Right ventricle myocardium inferior (tissue), 1 donor: Measurements from ENCODE around the gene DESI2. TPM values are rescaled to one million over a fixed set of nuclear protein-coding genes. Genes with fewer than 3 reads are reported as not detected.
"Not testable (repeated sequence)": the region's sequence is repeated elsewhere in the genome, so short reads cannot be mapped to it uniquely, and the experiment has no call there.

ENCODE experiments used
- ATAC-seq: fragments of 200-7000 bp; cut with Tn5 transposase; one replicate; pipeline ENCODE4 v1.9.1; 2020; ENCODE audit warnings: mild to moderate bottlenecking, moderate library complexity
- DNase-seq: peaks from one replicate; pipeline ENCODE4 v3.0.0; 2021; ENCODE audit errors: missing footprints
- intact Hi-C: fragments of 100-400 bp; cut with DNase I; formaldehyde crosslinking; loops from one replicate; pipeline ENCODE4 v1.11.0; 2022
- total RNA-seq: library from RNA; stranded (reverse); fragmentation: NEBNext Ultra II Directional; extraction: Animal tissue kit (Norgen Biotek cat#: 25700); gene quantifications from one replicate; pipeline ENCODE4 v1.2.1, GENCODE V29; 2021
- donor health status: DM: no; HTN: yes; CAD: no; lungs with severe emphysema.

The DESI2 gene
- total RNA-seq, 1 donor from 2014 or later, result 21.2 TPM

DNA sequence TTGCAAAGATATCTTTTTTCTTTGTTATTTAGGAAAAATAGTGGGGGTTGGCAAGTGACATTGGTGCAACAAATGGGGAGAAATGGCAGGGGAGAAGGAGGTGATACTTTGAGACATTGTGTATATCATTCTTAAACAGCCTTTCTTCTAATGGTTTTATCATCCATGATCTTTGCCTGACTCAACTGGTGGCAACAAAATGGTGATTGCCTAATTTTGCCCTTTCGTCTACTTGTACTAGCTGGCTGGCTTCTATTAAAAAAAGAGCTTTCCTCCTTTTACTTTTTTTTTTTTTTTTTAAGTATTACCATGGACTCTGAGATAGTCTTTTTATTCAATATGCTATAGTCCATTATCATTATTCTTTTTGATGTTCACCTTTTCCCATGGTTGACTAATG is 27.7 kb downstream of the DESI2 start:
- intact Hi-C loops, result no loop called here
- no peak for ATAC-seq
- no peak for DNase-seq

DNA sequence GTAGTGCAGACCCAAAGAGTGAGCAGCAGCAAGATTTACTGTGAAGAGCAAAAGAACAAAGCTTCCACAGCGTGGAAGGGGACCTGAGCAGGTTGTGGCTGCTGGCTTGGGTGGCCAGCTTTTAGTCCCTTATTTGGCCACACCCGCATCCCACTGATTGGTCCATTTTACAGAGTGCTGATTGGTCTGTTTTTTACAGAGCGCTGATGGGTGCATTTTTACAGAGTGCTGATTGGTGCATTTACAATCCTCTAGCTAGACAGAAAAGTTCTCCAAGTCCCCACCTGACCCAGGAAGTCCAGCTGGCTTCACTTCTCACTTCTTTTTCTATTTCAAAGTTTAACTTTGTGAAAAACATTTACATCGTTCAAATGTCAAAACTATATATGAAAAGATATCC is 29.2 kb downstream of the DESI2 start:
- DNase-seq, ATAC-seq, intact Hi-C loops: not testable (repeated sequence)

DNA sequence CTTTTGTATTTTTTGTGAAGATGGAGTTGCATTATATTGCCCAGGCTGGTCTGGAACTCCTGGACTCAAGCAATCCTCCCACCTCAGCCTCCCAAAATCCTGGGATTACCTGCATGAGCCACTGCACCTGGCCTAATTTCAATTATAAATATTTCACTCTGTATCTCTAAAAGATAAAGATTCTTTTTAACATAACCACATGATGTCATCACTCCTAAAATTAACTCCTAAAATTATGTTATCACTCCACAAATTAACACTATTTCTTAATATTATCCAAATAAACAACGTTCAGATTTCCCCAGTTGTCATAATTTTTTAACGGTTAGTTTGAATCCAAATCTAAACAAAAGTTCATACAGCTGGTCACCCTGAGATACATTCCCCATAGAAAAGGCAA is 43.0 kb downstream of the DESI2 start:
- intact Hi-C loops, result no loop called here
- no peak for ATAC-seq

DNA sequence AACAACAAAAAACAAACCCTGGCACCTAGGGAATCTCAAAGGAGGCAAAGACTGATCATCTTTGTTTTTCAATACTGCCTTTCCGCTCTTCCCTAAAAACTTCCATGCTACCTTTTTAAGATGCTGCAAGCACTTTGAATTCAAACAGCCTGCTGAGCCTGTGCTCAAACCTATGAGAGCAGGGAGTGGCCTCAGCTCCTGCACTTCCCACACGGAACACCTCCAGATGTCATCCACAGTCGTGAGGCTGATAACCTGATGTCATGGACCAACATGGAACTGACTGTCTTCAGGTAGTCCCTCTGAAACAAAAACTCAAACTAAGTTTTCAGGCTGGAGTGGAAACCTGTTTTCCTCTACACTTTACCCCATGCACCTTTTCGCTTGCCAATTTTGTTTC is 46.8 kb downstream of the DESI2 start:
- ATAC-seq (no peak), DNase-seq (no peak)
- intact Hi-C loops, result no loop called here

More for the DNA sequence above, 43.0 kb downstream of the DESI2 start:
- DNase-seq, result no peak

DNA sequence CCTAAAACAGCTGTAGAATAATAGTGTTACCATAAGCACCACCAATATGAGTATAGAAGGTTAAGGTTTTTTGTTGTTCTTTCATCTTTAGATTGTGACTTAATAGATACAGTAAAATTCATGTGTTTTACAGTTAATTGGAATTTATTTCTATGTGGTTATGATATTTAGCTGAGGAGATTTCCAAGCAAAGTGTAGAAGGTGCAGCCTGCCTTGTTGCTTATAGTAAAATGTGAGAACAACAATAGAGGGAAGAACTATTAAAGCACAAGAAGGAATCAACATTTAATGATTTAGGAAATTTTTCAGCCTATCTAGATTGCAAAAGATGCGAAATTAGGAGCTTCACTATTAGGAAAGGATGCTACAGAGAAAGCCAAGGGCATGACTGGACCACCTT is 47.9 kb downstream of the DESI2 start:
- DNase-seq, result no peak
- ATAC-seq, result no peak
- intact Hi-C loops, result no loop called here

DNA sequence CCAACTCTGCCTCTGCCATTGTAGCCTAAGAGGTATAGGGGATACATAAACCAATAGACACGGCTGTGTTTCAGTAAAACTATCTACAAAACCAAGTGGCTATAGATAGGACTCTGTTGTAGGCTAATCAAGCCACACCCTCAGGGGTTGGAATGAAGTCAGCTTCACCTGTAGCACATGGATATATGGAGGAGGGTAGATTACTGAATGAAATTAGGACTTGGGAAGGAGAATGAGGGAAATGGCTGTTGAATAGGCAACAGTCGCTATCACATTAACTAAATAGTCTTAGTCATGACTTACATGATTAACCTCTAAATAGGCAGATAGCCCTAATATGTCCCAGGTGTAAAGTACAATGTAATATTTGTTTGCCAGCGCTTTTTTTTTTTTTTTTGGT is 49.7 kb downstream of the DESI2 start:
- intact Hi-C loops, result no loop called here
- DNase-seq (no peak), ATAC-seq (no peak)

DNA sequence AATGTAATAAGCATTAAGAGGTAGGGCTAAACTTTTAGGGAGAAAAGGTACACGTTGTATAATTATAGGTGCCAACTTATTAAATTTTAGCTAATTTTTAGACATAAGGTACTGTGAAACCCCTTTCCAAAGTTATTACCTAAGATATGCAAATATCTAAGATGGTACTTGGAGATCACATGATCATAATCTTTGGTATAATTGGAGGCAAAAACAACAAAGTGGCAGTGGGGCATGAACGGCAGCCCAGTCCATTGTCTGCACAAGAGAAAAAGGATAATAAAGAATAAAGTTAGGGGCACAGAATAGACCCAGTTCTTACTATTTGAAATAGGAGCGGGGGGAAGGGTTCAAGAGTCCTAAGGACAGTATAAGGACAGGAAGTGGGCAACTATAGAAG is 51.2 kb downstream of the DESI2 start:
- intact Hi-C loops, result no loop called here
- DNase-seq (no peak), ATAC-seq (no peak)

DNA sequence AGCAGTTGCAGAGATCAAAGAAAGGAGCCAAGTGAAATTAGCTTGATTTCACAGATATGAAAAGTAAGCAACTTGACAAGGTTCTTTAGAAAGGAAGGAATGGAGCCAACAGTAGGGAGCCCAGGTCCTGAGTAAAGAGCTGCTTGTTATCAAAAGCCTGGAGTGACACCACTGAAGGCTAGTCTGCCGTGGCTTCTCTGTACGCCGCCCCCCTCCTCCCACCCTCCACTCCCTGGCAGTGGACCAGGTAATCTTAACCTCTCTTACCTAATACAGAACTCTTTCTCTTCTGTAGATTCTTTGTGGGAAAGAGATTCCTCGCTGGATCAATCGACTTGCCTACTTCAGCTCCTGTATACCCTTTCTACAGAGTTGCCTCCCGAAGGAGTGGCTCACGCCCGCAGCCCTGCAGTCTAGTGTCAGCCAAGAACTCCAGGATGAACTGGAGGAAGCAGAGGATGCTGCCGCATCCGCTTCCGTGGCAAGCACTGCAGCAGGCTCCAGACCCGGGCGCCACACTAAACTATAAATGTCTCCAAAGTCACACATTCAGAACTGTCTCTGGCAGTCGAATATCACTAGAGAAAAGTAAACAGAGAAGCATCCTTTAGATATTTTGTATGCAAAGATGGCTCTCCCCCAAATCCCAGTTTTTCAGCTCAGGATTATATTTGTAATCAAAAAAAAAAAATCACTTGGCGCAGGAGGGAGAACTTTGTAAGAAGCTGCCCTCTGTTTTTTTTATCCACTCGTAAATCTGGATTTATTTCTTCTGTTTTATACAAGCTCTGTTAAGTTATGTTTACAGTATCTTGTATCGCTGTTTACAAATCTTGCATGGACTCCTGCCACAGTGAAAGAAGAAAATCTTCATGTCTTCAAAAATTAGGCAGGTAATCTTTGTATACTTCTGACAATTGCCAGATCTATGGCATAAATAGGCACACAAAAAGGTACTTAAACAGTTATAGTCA is 52.6 kb downstream of the DESI2 start:
- intact Hi-C loops, result no loop called here
- peak; percentile 31 for ATAC-seq
- DNase-seq, result no peak

DNA sequence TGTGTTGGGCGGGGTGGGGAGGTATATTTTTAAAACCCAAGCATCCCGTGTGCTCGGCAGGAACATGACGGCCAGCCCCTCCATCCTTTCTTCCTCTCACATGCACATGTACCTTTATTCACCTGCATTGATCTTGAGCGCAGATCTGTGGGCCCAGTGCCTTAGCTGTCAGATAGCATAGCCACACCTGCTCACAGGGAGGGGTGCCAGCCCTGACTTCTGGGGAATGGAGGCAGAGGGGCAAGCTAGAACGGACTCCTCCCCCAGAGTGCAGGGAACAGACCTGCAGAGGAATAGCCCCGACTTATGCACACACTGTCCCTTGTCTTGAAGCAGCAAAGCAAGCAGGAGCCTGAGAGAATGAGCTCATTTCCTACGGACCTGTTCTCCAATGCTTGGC is 56.1 kb downstream of the DESI2 start:
- ATAC-seq, result no peak
- intact Hi-C loops, result no loop called here
- no peak for DNase-seq

DNA sequence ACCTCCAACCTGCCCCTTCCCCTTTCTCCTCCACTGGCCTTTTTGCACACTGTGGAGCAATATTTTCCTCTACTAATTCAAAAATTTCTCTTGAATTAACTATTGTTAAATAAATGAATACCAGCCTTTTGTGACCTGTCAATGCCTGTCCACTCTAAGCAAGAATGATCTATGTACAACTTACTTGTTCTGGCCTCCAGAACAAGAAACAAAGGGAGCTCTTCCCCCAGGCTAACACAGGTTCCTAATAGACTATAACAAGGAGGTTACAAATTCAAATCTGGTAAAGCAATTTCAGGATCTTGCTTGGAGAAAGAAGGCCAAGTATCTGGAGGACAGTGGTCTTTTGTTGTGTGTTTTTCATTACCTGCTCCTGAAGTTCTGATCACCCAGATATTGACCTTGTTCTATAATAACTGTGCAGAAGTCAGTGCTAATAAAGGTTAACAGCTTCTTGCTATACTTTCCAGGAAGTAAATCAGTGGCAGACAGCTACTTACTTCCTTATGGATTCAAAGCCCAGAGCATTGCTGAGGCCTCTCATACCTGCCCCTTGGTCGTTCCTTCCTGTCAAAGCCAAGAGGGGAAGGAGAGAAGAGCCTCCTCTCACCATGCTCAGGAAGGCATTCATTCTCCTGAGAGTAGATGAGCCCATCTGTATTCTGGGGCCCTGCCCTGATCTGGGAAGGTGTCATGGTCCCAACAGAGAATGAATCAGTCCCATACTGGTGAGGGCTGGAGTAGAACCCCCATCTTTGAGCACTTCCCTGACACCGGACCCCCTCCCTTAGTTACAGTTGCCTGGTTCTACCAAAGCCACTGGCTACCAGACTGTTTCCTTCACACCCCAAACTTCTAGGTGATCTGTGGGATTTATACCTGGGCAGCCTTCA is 56.8 kb downstream of the DESI2 start:
- intact Hi-C loops, result no loop called here
- DNase-seq, result no peak
- ATAC-seq, result no peak

DNA sequence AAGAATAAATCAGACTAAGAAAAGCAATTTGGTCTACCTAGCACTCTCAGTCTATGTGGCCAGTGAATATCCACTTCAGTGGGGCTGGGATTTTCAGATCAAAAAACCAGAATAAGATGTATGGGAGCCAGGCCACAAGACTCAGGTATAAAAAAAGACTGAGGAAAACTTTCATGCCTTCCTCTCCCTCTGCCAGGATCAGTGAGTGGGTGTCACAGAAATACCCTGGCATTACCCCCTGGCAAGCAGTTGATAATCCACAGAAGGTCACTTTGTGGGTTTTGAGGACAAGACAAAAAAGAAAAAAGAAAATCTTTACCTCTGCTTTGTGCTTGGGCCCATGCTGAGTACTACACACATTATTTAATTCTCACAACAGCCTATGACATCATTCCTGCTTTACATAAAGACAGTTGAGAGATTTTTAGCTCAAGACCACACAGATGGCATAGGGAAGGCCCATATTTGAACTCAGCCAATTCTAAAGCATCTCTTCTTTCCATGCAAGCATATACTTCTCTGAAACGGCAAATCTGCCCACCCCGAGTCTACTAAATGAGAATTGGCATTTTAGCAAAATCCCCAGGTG is 57.6 kb downstream of the DESI2 start:
- no peak for DNase-seq
- intact Hi-C loops, result no loop called here
- ATAC-seq, result peak; percentile 34

DNA sequence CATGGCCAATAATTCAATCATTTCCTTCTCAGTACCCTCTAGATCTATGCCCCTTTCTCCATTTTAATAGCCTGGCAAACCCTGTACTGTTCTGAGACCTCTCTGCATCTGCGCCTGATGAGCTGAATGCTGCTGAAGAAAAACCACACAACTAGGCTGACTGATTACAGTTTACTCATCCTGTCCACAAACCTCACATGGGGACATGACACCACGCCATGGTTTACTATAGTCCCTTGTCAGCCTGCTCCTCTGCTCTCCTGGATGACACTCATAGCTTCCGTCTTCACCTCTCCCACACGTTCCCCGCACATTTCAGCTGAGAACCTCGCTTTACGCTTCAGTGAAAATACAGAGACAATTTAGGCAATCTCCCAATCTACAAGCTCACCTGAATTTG is 59.7 kb downstream of the DESI2 start:
- intact Hi-C loops, result no loop called here
- DNase-seq (no peak), ATAC-seq (no peak)

DNA sequence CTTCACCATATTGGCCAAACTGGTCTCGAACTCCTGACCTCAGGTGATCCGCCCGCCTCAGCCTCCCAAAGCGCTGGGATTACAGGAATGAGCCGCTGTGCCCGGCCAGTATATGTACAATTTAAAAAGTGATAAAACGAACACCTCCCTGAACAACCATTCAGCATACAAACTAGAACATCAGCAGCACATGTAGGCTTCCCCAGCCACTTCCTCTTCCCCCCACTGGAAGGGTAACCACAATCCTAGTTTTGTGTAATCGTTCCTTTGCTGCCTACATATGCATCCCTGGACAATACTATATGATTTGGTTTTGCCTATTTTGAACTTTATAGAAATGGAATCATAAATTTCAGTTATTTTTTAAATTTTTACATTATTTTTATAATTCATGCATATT is 60.4 kb downstream of the DESI2 start:
- ATAC-seq (no peak), DNase-seq (no peak)
- intact Hi-C loops, result no loop called here

DNA sequence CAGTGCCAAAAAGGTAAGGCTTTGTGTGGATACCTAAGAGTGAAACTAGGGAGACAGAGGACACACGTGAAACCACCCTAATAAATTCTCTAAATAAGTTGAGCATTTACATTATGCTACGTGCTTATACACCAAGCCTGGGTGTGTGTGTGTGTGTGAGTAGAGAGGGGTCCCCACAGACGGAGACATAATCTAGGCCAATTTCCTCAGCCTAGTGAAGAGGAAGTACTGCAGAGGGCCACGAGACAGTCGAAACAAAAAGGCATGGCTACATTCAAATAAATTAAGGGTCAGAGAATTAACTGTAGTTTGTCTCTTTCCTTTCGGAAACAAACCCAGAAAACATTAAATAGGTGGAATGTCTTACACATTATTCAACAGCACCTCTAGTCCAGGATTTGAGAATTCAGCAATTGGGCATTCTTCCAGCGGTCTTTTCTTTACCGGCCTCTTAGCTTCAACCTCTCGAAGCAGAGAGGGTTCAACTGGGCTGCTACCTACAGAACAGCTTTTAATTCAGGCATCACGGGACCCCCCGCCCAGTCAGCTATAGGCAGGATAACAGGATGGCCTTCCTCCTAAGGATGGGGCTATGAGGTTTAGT is 75.0 kb downstream of the DESI2 start:
- ATAC-seq (no peak), DNase-seq (no peak)
- intact Hi-C loops, result no loop called here

DNA sequence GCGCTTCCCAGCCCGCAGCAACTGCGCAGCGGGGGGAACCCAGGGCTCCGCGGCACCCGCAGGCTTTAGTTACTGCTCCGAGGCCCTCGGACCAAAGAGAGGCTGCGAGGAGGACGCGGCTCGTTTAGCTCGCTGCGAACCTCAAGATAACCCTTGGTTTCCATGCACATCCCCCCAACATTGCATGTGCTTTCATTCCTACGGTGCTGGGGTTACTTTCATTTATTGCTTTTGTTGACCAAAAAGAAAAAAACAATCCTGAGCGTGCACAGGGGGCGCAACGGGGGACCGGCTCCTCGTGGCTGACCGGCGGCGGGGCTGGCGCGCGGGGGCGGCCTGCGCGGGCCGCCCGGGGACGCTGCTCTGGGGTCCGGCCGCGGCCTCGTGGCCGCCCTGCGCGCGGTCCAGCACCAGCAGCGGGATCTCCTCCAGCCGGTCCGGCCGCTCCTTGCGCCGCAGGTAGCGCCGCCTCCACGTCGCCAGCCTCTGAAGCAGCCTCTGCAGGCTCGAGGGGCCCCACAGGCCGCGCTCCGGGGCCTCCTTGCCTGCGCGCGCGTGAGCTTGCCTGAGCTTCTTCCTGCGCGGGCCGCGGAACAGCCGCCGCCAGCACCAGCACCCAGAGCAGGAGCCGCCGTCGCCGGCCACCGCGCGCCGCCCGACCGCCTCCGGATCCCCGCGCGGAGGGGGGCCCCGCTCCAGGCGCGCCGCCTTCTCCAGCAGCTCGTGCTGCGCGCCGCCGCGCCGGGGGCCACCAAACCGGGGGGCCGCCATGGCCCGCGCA is 77.4 kb downstream of the DESI2 start:
- ATAC-seq (peak; percentile 68), DNase-seq (no peak)
- intact Hi-C loops, result no loop called here

DNA sequence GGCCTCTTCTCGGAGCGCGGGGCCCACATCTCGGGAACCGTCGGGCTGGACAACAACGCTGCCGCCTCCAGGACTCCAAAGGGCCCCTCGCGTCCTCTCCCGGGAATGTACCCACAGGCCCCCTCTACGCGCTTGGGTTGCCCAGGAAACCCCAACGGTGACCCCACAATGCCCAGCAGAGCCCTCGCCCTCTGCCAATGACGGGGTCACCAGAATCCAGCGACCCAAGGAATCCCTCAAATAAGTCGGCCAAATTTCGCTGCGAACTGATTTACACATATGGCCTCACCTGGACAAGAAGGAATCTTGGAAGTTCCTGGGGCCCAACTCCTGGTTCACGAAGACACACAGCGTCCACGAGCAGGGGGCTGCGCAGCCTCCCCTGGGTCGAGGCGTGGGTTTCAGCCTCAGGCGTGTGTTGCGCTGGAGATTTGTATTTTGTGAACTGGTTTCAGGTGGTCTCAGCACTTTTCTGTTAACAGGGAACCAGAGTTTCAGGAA is 78.1 kb downstream of the DESI2 start:
- no peak for DNase-seq
- intact Hi-C loops, result no loop called here
- no peak for ATAC-seq

DNA sequence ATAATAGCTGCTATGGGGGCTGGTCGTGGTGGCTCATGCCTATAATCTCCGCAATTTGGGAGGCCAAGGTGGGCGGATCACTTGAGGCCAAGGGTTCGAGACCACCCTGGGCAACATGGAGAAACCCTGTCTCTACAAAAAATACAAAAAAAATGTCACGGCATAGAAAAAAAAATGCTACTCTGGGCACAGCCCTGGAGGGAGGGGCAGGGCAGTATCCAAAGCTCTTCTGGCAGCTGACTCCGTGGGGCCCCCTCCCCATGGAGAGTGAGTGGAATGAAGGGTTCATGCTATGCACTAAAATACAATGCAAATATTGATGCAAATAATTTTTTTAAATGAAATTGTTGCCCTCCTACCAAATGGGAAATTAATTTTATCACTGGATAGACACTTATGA is 78.7 kb downstream of the DESI2 start:
- intact Hi-C loops, result no loop called here
- DNase-seq (no peak), ATAC-seq (no peak)

DNA sequence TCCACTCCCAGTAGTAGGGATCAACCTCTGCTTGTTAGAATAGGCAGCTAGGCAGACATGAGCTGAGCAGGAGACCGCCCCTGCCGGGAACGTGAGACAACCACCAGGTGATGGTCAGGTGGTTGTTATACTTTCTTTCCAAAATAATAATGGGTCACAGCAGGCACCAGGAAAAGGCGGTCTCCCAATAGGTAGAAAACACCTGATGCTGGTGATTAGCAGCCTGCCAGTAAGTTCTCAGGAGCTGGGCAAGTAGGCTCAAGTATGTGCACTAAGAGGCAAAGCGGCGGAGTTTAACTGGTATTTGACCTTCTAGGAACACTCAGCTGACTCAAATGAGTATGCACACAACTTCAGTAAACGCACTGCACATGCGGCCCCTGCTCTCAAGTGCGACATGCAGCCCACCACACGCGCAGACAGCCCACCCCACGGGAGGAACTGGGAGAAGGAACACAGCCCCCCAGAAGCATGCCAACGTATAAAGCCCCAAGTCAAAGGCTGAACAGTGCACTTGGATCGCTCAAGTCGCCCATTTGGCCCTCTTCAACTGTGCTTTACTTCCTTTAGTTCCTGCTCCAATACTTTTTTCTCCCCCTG is 80.0 kb downstream of the DESI2 start:
- ATAC-seq, result no peak
- no peak for DNase-seq
- intact Hi-C loops, result no loop called here
